DMS79 treated with DMSO at 0.1 percent for 48 hours (cell line): ENCODE results near the gene PRKCD.
"Not testable (repeated sequence)": the region's sequence is repeated elsewhere in the genome, so short reads cannot be mapped to it uniquely, and the experiment has no call there.

Experiments used
- DNase-seq: peaks from one replicate; lab custom pipeline; 2025; lab: John Stamatoyannopoulos, UW

Gene PRKCD

DNA sequence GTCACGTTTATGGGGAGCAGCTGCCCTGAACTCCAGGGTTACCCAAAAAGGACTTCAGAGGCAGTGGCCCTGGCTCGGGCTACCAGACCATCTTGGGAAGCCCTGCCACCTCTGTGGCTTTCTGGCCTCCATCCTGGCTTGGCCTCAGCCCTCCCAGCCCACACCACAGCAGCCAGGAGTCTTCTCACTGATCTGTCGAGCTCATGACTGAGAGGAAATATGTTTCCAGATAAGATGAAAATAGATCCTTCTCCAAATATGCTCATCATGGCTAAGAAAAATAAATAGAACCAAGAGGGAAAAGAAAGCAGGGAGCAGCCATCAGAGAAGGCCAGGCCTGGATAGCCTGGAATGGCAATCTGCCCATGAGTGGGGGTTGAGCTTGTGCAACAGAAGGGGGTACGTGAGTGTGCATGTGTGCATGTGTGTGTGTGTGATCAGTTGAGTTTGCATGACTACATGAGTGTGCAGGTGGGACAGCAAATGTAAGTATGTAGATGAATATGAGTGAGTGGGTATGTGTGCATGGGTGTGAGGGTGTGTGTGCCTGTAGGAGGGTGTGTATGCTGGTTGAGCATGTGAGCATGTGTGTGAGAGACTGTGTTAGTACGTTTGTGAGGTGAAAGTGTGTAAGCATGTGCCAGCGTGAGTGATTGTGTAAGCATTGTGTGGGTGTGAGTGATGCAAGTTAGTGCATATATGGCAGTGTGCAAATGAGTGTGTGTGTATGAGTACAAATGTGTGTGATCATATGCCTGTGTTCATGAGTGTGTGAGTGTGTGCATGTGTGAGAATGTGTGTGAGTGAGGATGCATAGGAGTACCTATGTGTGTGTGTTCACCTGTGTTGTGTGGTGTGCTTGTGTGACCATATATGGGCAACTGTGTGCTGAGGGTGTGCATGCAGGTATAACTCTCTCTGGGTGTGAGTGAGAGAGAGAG is 20.8 kb upstream of the PRKCD start:
- DNase-seq: no peak

DNA sequence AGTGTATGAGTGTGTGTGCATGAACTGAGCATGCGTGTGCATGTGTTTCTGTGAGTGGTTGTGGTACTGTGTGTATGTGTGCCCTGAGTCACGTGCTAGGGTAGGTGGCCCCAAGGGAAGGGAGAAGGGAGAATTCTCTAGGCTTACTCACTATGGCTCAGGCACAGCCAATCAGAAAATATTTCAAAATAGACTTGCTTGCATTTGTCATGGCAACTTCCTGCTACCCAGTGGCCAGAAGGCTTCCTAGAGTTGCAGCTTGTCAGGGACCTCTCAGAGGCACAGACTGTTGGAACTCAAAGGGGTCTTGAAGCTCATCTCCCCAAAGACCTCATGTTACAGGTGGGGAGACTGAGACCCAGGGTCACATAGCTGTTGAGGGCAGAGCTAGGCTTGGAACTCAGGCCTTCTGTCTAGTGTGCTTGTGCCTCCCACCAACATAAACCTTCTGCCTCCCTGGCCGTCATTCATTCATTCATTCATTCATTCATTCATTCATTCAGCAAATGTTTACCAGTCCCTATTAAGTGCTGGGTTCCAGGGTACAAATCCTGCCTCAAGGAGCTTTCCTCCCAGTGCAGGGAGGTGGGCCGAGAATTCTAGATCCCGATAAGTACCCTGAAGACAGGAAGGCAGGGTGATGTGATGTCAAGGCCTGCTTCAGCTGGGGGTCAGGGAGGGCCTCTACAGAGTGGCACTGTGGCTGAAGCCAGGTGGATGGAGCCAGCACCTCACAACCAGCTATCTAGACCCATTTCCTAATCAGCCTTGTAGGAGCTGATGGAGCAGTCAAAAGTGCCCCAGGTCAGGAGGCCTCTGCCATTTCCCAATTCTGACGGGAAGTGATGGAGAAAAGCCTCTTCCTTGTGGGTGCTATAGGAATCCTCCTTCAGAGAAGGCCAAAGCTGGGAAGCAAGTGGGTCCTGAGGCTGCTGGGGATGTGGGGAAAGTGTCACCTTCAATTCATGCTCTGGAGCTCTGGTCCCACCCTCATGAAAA is 19.9 kb upstream of the PRKCD start:
- DNase-seq: no peak

DNA sequence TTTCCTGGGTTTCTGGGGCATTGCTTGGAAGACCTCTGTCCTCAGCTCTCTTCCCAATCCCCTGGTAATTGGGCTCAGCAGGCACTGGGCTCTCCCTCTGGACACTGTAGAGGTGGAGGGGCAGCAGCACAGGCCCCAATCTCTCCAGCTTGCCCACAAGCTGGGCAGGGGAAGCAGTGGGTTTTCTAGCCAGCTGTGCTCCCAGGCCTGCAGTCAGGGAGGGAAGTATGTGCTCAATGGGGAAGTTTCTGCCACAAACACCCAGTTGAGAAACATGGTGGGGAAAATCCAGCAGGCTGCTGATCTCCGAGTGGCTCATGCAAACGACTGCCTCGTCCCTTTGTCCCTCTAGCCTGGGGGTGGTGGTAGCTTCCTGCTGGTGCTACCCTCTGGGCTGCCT is 18.0 kb upstream of the PRKCD start:
- no peak for DNase-seq

DNA sequence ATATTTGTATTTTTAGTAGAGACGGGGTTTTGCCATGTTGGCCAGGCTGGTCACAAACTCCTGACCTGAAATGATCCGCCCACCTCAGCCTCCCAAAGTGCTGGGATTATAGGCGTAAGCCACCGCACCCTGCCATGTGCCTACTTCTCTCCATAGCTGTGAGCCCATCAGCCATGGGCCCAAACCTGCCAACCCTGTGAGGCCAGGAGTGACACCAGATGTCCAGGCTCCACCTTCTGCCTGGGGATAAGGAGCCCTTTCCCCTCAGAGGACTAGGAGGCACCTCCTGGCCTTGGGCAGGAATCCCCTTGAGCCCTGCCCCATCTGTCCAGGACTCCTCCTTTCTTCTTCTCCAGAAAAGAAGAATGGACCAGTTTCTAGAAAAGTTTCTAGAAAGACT is 16.6 kb upstream of the PRKCD start:
- DNase-seq: no peak

- DNase-seq: no peak
These were observed 15.9 kb upstream of the PRKCD start for GRCh38 chr3:53144862-53145712.

DNA sequence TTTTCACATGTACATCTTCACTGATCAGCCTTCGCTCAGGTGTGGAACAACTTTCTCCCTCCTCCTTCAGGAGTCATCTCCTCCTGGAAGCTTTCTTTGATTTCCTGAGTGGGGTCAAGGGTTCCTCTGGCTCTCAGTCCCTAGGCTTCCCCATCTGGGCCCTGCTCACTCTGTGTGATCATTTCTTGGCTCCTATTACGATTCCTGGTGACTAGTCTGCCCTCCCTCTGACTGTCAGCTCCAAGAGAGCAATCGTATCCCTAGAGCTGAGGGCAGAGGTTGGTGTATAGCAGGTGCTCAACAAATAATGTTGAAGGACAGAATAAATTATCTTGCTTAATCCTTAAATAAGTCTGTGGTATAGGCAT is 15.3 kb upstream of the PRKCD start:
- DNase-seq: no peak

DNA sequence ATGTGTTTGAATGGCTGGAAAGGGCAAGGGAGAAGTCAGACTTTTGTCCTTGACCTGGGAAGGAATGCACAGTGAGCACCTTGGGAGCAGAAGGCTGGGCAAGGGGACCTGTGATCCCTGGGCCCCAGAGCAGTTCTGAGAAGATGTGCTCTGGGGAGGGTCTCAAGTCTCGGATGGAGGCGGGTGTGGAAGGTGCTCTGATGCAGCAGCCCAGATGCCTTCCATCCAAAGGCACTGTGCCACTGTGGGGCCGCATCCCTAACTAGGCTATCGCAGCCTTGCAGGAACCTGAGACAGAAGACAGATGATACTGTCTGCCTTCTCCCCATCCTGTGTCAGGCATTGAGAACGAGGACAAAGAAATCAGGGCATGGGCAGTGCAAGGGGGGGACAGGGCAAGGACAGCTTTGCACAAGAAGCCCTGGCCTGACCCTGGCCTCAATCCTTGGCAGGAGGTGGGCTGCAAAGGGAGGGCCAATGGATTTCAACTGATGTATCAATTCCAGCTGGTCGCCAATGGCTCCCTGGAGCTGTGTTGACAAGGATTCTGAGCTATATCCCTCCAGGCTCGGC is 14.6 kb upstream of the PRKCD start:
- no peak for DNase-seq

GRCh38 chr3:53147151-53147902 is 13.7 kb upstream of the PRKCD start:
- no peak for DNase-seq

GRCh38 chr3:53147903-53148400 is 13.1 kb upstream of the PRKCD start:
- DNase-seq: no peak

GRCh38 chr3:53149006-53149690 is 11.9 kb upstream of the PRKCD start:
- DNase-seq: no peak

- DNase-seq: no peak
These were observed 11.3 kb upstream of the PRKCD start for GRCh38 chr3:53149699-53150098.

- DNase-seq: no peak
These were observed 10.5 kb upstream of the PRKCD start for GRCh38 chr3:53150247-53151085.

GRCh38 chr3:53151086-53151438 is 9.9 kb upstream of the PRKCD start:
- not testable (repeated sequence) for DNase-seq

DNA sequence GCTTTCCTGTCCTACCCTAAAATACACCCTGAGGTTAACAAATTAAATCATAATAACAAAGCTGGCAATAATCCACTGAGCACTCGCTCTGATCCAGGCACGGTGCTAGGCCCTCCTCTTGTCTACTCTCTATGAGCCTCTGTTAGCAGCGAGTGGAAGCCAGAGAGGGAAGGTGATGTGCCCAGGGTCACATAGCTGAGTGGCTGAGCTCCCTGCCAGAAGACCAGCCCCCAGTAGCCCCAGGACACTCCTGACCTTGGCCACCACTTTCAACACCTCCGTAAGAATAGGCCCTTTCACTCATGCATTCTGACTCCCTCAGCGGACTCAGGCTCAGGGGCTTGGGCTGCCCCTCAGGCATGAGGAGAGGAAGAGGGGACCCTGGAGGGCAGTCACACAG is 9.5 kb upstream of the PRKCD start:
- DNase-seq: no peak

GRCh38 chr3:53151870-53152660 is 8.9 kb upstream of the PRKCD start:
- DNase-seq: no peak

DNA sequence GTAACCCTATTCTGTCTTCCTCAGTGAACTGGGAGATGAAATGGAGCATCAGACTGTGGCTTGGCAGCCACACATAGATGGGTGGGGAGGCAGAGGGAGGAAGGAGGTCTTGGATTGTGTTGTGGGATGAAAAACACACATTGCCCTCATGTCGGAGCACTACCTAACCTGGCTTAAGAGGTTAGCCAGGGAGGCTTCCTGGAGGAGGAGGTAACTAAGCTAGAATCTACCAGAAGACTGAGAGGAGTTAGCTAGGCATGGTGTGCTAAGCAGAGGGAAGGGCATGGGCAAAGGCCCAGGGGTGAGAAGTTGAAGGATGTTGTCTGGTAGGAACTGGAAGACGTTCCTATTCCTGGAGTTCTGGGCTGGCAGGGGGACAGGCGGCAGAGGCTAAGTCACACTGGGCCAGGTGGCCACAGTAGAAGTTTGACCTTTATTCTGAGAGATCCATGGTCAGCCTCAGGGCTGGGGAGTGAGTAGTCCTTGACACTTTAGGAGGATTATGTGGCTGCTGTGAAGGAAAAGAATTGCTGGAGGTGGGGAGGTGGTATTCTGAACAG is 7.7 kb upstream of the PRKCD start:
- no peak for DNase-seq

DNA sequence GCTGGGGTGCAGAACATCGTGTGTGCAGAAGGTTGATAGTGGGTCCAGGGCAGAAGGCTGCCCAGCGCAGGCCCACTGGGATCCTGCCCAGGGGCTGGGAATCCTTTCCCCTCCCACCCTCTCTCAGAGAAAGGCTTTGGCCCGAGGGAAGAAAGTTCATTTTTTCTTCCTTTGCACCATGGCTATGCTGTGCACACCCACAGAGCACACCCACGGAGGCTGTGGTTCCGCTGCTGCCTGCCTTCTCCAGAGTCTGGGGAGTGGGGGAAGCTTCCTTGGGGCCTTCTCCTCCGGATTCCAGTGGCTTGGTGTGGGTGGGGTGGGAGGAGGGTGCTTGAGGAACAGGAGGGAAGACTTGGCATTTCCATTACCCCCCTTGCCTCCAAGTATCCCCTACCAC is 7.0 kb upstream of the PRKCD start:
- no peak for DNase-seq

DNA sequence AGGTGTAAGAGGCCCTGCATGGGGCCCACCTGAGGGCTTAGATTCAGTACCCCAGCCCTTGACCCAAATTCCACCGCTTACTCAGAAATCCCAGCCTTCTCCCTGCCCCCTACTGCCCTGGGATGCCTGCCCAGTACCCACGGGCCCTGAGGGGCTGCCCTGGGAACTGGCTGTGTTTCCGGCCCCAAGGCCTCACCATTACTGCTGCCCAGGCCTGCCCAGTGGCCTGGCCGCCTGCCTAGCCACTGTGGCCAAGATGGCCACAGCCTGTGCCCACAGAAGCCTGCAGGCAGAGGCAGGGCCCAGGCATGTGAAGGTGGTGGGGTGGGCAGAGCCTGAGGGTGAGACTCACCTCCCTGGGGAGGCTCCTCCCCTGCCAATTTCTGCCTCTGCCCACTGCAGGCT is 6.1 kb upstream of the PRKCD start:
- no peak for DNase-seq
